ENCODE results near the gene AQP3.

- TF ChIP-seq, protein P1, sequence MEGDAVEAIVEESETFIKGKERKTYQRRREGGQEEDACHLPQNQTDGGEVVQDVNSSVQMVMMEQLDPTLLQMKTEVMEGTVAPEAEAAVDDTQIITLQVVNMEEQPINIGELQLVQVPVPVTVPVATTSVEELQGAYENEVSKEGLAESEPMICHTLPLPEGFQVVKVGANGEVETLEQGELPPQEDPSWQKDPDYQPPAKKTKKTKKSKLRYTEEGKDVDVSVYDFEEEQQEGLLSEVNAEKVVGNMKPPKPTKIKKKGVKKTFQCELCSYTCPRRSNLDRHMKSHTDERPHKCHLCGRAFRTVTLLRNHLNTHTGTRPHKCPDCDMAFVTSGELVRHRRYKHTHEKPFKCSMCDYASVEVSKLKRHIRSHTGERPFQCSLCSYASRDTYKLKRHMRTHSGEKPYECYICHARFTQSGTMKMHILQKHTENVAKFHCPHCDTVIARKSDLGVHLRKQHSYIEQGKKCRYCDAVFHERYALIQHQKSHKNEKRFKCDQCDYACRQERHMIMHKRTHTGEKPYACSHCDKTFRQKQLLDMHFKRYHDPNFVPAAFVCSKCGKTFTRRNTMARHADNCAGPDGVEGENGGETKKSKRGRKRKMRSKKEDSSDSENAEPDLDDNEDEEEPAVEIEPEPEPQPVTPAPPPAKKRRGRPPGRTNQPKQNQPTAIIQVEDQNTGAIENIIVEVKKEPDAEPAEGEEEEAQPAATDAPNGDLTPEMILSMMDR (IDR thresholded peaks at IDR 0.05; ENCODE audit: low read depth, low read length), result no peak
- TF ChIP-seq EZH2phosphoT487 (IDR thresholded peaks at IDR 0.05; ENCODE audit: low read depth), result no peak
Observed at GRCh38 chr9:33480976-33481375, 33.6 kb upstream of the AQP3 start.

All from OCI-LY3 (cell line).